Stimulated activated CD4-positive, alpha-beta T cell treated with anti-CD3 and anti-CD28 coated beads, Interleukin-15, amount 100 ng/mL, for 48 hours (primary cell): ENCODE results near the gene SGF29.
"Not testable (repeated sequence)": the region's sequence is repeated elsewhere in the genome, so short reads cannot be mapped to it uniquely, and the experiment has no call there.

Experiments used
- DNase-seq, 2 donors: peaks; one replicate each; pipeline ENCODE4 v3.0.0-alpha.2; 2020; ENCODE audit warnings: low read depth in 2 of 2

Gene SGF29

GRCh38 chr16:28566233-28566925 is 12.7 kb downstream of the SGF29 start:
- DNase-seq: not testable (repeated sequence)

GRCh38 chr16:28567292-28567691 is 13.6 kb downstream of the SGF29 start:
- no peak for DNase-seq

GRCh38 chr16:28569021-28569420 is 15.3 kb downstream of the SGF29 start:
- no peak for DNase-seq

- no peak for DNase-seq
These were observed 16.4 kb downstream of the SGF29 start for GRCh38 chr16:28569968-28570752.

- DNase-seq: no peak
These were observed 19.2 kb downstream of the SGF29 start for GRCh38 chr16:28572696-28573510.

GRCh38 chr16:28573738-28574718 is 20.3 kb downstream of the SGF29 start:
- no peak for DNase-seq

GRCh38 chr16:28574925-28575324 is 21.2 kb downstream of the SGF29 start:
- no peak for DNase-seq

GRCh38 chr16:28575446-28576109 is 21.9 kb downstream of the SGF29 start:
- no peak for DNase-seq

GRCh38 chr16:28580726-28581315 is 27.1 kb downstream of the SGF29 start:
- no peak for DNase-seq

GRCh38 chr16:28585674-28586073 is 32.0 kb downstream of the SGF29 start:
- no peak for DNase-seq

GRCh38 chr16:28586466-28586865 is 32.7 kb downstream of the SGF29 start:
- DNase-seq: no peak

- DNase-seq: no peak
These were observed 33.7 kb downstream of the SGF29 start for GRCh38 chr16:28587386-28587785.

- no peak for DNase-seq
These were observed 35.3 kb downstream of the SGF29 start for GRCh38 chr16:28589069-28589468.

- no peak for DNase-seq
These were observed 36.2 kb downstream of the SGF29 start for GRCh38 chr16:28589930-28590329.

- DNase-seq: no peak
These were observed 36.9 kb downstream of the SGF29 start for GRCh38 chr16:28590384-28591340.

- DNase-seq: no peak
These were observed 37.6 kb downstream of the SGF29 start for GRCh38 chr16:28591355-28591754.

- no peak for DNase-seq
These were observed 38.8 kb downstream of the SGF29 start for GRCh38 chr16:28592511-28592910.

GRCh38 chr16:28592979-28593553 is 39.3 kb downstream of the SGF29 start:
- no peak for DNase-seq

GRCh38 chr16:28595451-28595850 is 41.7 kb downstream of the SGF29 start:
- not testable (repeated sequence) for DNase-seq
